Mesenchymal stem cell (in vitro differentiated cells and primary cell): ENCODE data around the gene CYP20A1.
A peak's percentile ranks its signal among the peaks of the same experiment; 100 is the strongest.
"Not testable (repeated sequence)": the region's sequence is repeated elsewhere in the genome, so short reads cannot be mapped to it uniquely, and the experiment has no call there.

ENCODE experiments used
- DNase-seq: peaks from one replicate; pipeline ENCODE4 v3.0.0-alpha.2; 2013
- H2AFZ ChIP-seq: one replicate; pipeline ENCODE4 v1.6.1; 2013; ENCODE audit warnings: low read depth, mild to moderate bottlenecking, control low read depth, inconsistent platforms, low read length, moderate library complexity
- H2AK5ac ChIP-seq: 2 replicates; pipeline ENCODE4 v1.6.1; 2013; ENCODE audit warnings: low read length, moderate library complexity, mild to moderate bottlenecking, inconsistent platforms; ENCODE audit not compliant: severe bottlenecking
- H2BK120ac ChIP-seq: one replicate; pipeline ENCODE4 v1.6.1; 2013; ENCODE audit warnings: low read depth, mild to moderate bottlenecking, inconsistent platforms, low read length, moderate library complexity
- H2BK12ac ChIP-seq, 2 experiments: one replicate each; pipeline ENCODE4 v1.6.1; 2013; ENCODE audit warnings: inconsistent platforms in 2 of 2, low read length in 2 of 2, mild to moderate bottlenecking in 2 of 2, moderate library complexity in 2 of 2, control low read depth in 1 of 2
- H2BK15ac ChIP-seq: one replicate; pipeline ENCODE4 v1.6.1; 2013; ENCODE audit warnings: mild to moderate bottlenecking, low read depth, inconsistent platforms; ENCODE audit not compliant: poor library complexity, severe bottlenecking
- H2BK5ac ChIP-seq: 2 replicates; pipeline ENCODE4 v1.6.1; 2013; ENCODE audit warnings: low read depth, mild to moderate bottlenecking, low read length, control low read depth, inconsistent platforms; ENCODE audit not compliant: poor library complexity, severe bottlenecking
- H3K14ac ChIP-seq, 2 experiments: one replicate each; pipeline ENCODE4 v1.6.1; 2013; ENCODE audit warnings: inconsistent platforms in 2 of 2, low read length in 2 of 2, control low read depth in 1 of 2, mild to moderate bottlenecking in 1 of 2, moderate library complexity in 1 of 2
- H3K18ac ChIP-seq, 2 experiments: one replicate each; pipeline ENCODE4 v1.6.1; 2013; ENCODE audit warnings: inconsistent platforms in 2 of 2, low read length in 2 of 2, control low read depth in 1 of 2, low read depth in 1 of 2, mild to moderate bottlenecking in 1 of 2
- H3K23ac ChIP-seq, 2 experiments: one replicate each; pipeline ENCODE4 v1.6.1; 2013; ENCODE audit warnings: inconsistent platforms in 2 of 2, low read length in 2 of 2, mild to moderate bottlenecking in 2 of 2, moderate library complexity in 2 of 2, control low read depth in 1 of 2
- H3K27ac ChIP-seq: 2 replicates; pipeline ENCODE4 v1.5.1; 2013; ENCODE audit warnings: mild to moderate bottlenecking, moderate library complexity, low read length, control low read depth, inconsistent platforms; ENCODE audit not compliant: poor library complexity, severe bottlenecking
- H3K27me3 ChIP-seq, 2 experiments: 2 replicates each; pipeline versions ENCODE4 v1.6.1 to v1.7.0; 2013; ENCODE audit warnings: low read length in 2 of 2, mild to moderate bottlenecking in 2 of 2, moderate library complexity in 2 of 2, control low read depth in 1 of 2, inconsistent platforms in 1 of 2; ENCODE audit not compliant: control insufficient read depth in 1 of 2, insufficient read depth in 1 of 2
- H3K36me3 ChIP-seq, 2 experiments: 2 replicates each; pipeline versions ENCODE4 v1.6.1 to v1.7.0; 2013; ENCODE audit warnings: low read length in 2 of 2, control low read depth in 1 of 2, inconsistent platforms in 1 of 2, low read depth in 1 of 2, mild to moderate bottlenecking in 1 of 2; ENCODE audit not compliant: insufficient read depth in 2 of 2, control insufficient read depth in 1 of 2
- H3K4ac ChIP-seq, 2 experiments: one replicate each; pipeline ENCODE4 v1.6.1; 2013; ENCODE audit warnings: inconsistent platforms in 2 of 2, low read length in 2 of 2, mild to moderate bottlenecking in 2 of 2, moderate library complexity in 2 of 2, control low read depth in 1 of 2, low read depth in 1 of 2
- H3K4me1 ChIP-seq: 2 replicates; pipeline ENCODE4 v1.6.1; 2013; ENCODE audit warnings: low read depth, low read length, control low read depth; ENCODE audit not compliant: control insufficient read depth, insufficient read depth
- H3K4me2 ChIP-seq: 2 replicates; pipeline ENCODE4 v1.6.1; 2013; ENCODE audit warnings: low read length, mild to moderate bottlenecking, inconsistent platforms; ENCODE audit not compliant: poor library complexity, severe bottlenecking
- H3K4me3 ChIP-seq, 2 experiments: 2 replicates each; pipeline versions ENCODE4 v1.5.1 to v1.7.0; 2013; ENCODE audit warnings: low read length in 2 of 2, mild to moderate bottlenecking in 2 of 2, control low read depth in 1 of 2, low read depth in 1 of 2; ENCODE audit not compliant: insufficient read depth in 1 of 2
- H3K79me1 ChIP-seq: replicated peaks from 2 replicates; pipeline ENCODE4 v1.6.1; 2013; ENCODE audit warnings: mild to moderate bottlenecking, control low read depth, low read length, inconsistent platforms; ENCODE audit not compliant: poor library complexity, severe bottlenecking
- H3K9ac ChIP-seq: 2 replicates; pipeline ENCODE4 v1.7.0; 2013; ENCODE audit warnings: mild to moderate bottlenecking, low read length, moderate library complexity
- H3K9me3 ChIP-seq: 2 replicates; pipeline ENCODE4 v1.7.0; 2013; ENCODE audit warnings: mild to moderate bottlenecking, low read length; ENCODE audit not compliant: control insufficient read depth
- H4K8ac ChIP-seq: one replicate; pipeline ENCODE4 v1.6.1; 2013; ENCODE audit warnings: inconsistent platforms, mild to moderate bottlenecking, low read length, moderate library complexity
- H4K91ac ChIP-seq: one replicate; pipeline ENCODE4 v1.6.1; 2013; ENCODE audit warnings: mild to moderate bottlenecking, low read length, inconsistent platforms
- WGBS: methylation state at CpG from one replicate; pipeline ENCODE4 v1.1.7; 2013; ENCODE audit warnings: mixed read lengths; 5-methylcytosine and 5-hydroxymethylcytosine counted together

Gene CYP20A1

DNA sequence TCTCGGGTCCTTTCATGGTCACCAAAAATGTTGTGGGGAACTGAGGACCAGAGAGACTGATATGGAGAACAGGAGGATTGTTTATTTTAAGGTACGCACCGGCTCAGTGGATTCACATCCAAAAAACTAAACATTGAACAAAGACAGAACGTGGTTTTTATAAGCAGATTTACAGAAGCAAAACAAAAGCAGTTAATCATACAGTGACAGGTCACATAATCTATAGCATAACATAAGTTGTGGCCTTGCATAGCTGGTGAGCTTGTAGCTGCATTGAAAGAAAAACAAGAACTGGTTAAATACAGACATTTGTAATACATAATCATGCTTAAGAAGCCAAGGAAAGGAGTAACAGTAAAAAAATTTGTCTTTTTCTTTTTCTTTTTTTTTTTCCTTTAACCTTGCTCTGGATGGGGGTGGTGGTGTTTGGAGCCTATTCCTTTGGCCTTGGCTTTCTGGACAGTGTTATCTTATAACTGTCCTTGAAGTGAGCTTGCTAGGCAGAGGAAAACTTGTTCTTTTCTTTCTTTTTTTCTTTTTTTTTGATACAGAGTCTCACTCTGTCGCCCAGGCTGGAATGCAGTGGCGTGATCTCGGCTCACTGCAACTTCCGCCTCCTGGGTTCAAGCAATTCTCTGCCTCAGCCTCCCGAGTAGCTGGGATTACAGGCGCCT lies 14.7 kb downstream of the CYP20A1 start:
- H3K9ac ChIP-seq, H3K14ac ChIP-seq, H4K8ac ChIP-seq, H2AFZ ChIP-seq, H3K27me3 ChIP-seq, H3K4me3 ChIP-seq, H3K9me3 ChIP-seq, H3K27ac ChIP-seq, H3K23ac ChIP-seq, H2BK12ac ChIP-seq, H3K18ac ChIP-seq, H2AK5ac ChIP-seq, H3K4me2 ChIP-seq, H2BK15ac ChIP-seq, DNase-seq, H4K91ac ChIP-seq, H3K4me1 ChIP-seq, H2BK5ac ChIP-seq, H2BK120ac ChIP-seq, H3K4ac ChIP-seq: not testable (repeated sequence)
- WGBS: 88% methylated on average over 10 of the region's 10 CpGs
- Histone ChIP-seq H3K79me1 (peaks cover 34% of the 10 kb centered on the region), H3K36me3 (peaks cover 30 to 67% of the 10 kb centered on the region in 2 experiments)

- no peak for DNase-seq
- H3K9ac ChIP-seq: no peak overlapping the region
- H2AK5ac ChIP-seq: no peak overlapping the region
- no peak overlapping the region for H3K14ac ChIP-seq
- no peak overlapping the region for H2BK15ac ChIP-seq
- H4K8ac ChIP-seq: no peak overlapping the region
- H3K27ac ChIP-seq: no peak overlapping the region
- no peaks in the 10 kb centered on the region for H3K9me3 ChIP-seq
- no peak overlapping the region for H3K23ac ChIP-seq
- H3K79me1 ChIP-seq: peaks cover 23% of the 10 kb centered on the region
- no peak overlapping the region for H3K4ac ChIP-seq
- no peak overlapping the region for H2BK120ac ChIP-seq
- H3K27me3 ChIP-seq: no peaks in the 10 kb centered on the region
- H3K36me3 ChIP-seq: peaks cover 25 to 49% of the 10 kb centered on the region in 2 experiments
- H2BK5ac ChIP-seq: no peak overlapping the region
- no peak overlapping the region for H4K91ac ChIP-seq
- no peak overlapping the region for H2AFZ ChIP-seq
- H3K4me2 ChIP-seq: no peak overlapping the region
- H3K18ac ChIP-seq: no peak overlapping the region
- H2BK12ac ChIP-seq: peak overlapping the region in 1 of 2 experiments; percentile 23
- no peak overlapping the region for H3K4me3 ChIP-seq
- H3K4me1 ChIP-seq: no peaks in the 10 kb centered on the region
- WGBS: 98% methylated on average over 2 of the region's 3 CpGs
These were observed 22.7 kb downstream of the CYP20A1 start for GRCh38 chr2:203261326-203262159.

- H2BK12ac ChIP-seq: no peak overlapping the region
- no peaks in the 10 kb centered on the region for H3K27me3 ChIP-seq
- H3K79me1 ChIP-seq: peaks cover 3% of the 10 kb centered on the region
- H3K4me1 ChIP-seq: peaks cover 12% of the 10 kb centered on the region
- H2AFZ ChIP-seq: no peak overlapping the region
- H3K9ac ChIP-seq: no peak overlapping the region
- H3K4me3 ChIP-seq: no peak overlapping the region
- H3K18ac ChIP-seq: no peak overlapping the region
- H3K23ac ChIP-seq: no peak overlapping the region
- H3K9me3 ChIP-seq: no peaks in the 10 kb centered on the region
- DNase-seq: no peak
- peaks cover 28 to 79% of the 10 kb centered on the region in 2 experiments for H3K36me3 ChIP-seq
- H3K4me2 ChIP-seq: no peak overlapping the region
- H3K4ac ChIP-seq: no peak overlapping the region
- no peak overlapping the region for H3K14ac ChIP-seq
- no peak overlapping the region for H2BK5ac ChIP-seq
- no peak overlapping the region for H2BK15ac ChIP-seq
- H2BK120ac ChIP-seq: no peak overlapping the region
- no peak overlapping the region for H4K8ac ChIP-seq
- H3K27ac ChIP-seq: no peak overlapping the region
- H4K91ac ChIP-seq: no peak overlapping the region
- H2AK5ac ChIP-seq: no peak overlapping the region
These were observed 40.5 kb downstream of the CYP20A1 start for GRCh38 chr2:203279288-203279687.

GRCh38 chr2:203280428-203281064 lies 41.7 kb downstream of the CYP20A1 start:
- Histone ChIP-seq H2AFZ (no peak overlapping the region), H3K14ac (no peak overlapping the region), H2BK12ac (no peak overlapping the region), H3K79me1 (peaks cover 3% of the 10 kb centered on the region), H3K23ac (no peak overlapping the region), H2BK120ac (no peak overlapping the region), H2BK15ac (no peak overlapping the region), H2AK5ac (no peak overlapping the region), H4K8ac (peak overlapping the region; percentile 28), H3K36me3 (peaks cover 28 to 82% of the 10 kb centered on the region in 2 experiments), H3K27me3 (no peaks in the 10 kb centered on the region), H3K4me2 (no peak overlapping the region), H3K9me3 (no peaks in the 10 kb centered on the region), H3K27ac (peak overlapping the region; percentile 84), H3K18ac (no peak overlapping the region), H3K4me3 (no peak overlapping the region), H4K91ac (no peak overlapping the region), H3K4me1 (peaks cover 12% of the 10 kb centered on the region), H3K9ac (peak overlapping the region; percentile 50), H2BK5ac (peak overlapping the region; percentile 80), H3K4ac (no peak overlapping the region)
- DNase-seq: peak; percentile 47
- 54% methylated on average over 4 of the region's 6 CpGs for WGBS
